Sigmoid colon (tissue), 4 donors: ENCODE results near the gene RASD2.
"Not testable (repeated sequence)": the region's sequence is repeated elsewhere in the genome, so short reads cannot be mapped to it uniquely, and the experiment has no call there.

Experiments used
- CTCF ChIP-seq, 4 experiments: fragments of 450-650 bp in 3 of 4; fragments of 200-600 bp in 1 of 4; IDR thresholded peaks; one replicate each; pipeline ENCODE4 v1.5.1; 2016 to 2019; ENCODE audit warnings: antibody characterized with exemption in 4 of 4, mild to moderate bottlenecking in 3 of 4, moderate library complexity in 2 of 4
- POLR2A ChIP-seq, 2 donors: fragments of 450-650 bp; IDR thresholded peaks; one replicate each; pipeline ENCODE4 v1.6.1; 2016; ENCODE audit warnings: antibody characterized with exemption in 2 of 2, mild to moderate bottlenecking in 2 of 2, moderate library complexity in 2 of 2
- POLR2AphosphoS5 ChIP-seq, 4 donors: sonication (generic); formaldehyde crosslinking; IDR thresholded peaks; one replicate each; pipeline ENCODE4 v1.6.1; 2017; ENCODE audit warnings: antibody characterized with exemption in 4 of 4

DNA sequence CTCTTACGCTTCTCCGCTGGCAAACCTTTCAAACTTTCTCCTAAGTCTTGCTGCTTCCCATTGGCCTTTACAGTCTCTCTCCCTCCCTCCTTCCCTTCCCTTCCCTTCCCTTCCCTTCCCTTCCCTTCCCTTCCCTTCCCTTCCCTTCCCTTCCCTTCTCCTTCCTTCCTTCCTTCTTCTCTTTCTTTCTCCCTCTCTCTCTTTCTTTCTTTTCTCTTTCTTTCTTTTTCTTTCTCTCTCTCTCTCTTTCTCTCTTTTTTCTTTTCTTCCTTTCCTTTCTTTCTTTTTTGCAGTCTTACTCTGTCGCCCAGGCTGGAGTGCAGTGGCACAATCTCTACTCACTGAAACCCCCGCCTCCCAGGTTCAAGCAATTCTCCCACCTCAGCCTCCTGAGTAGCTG, 24.7 kb upstream of the RASD2 start:
- not testable (repeated sequence) for TF ChIP-seq POLR2A, POLR2AphosphoS5, CTCF (IDR thresholded peaks at IDR 0.05)
